ENCODE data around the gene TMPRSS3.
A peak's percentile ranks its signal among the peaks of the same experiment; 100 is the strongest.

The TMPRSS3 gene

GRCh38 chr21:42440187-42440792, 44.4 kb upstream of the TMPRSS3 start:
- no peak overlapping the region for H3K4me3 ChIP-seq (ENCODE audit: low read depth, low read length)
- TF ChIP-seq CTCF (IDR thresholded peaks at IDR 0.05; ENCODE audit: insufficient read depth, low read depth, low read length, missing control alignments): no peak
- DNase-seq (ENCODE audit: low read depth): peak; percentile 89

- no peak for TF ChIP-seq CTCF (IDR thresholded peaks at IDR 0.05; ENCODE audit: insufficient read depth, low read depth, low read length, missing control alignments)
- peak; percentile 70 for DNase-seq (ENCODE audit: low read depth)
- H3K4me3 ChIP-seq (ENCODE audit: low read depth, low read length): no peak overlapping the region
Measured at GRCh38 chr21:42439284-42440186, 43.7 kb upstream of the TMPRSS3 start.

GRCh38 chr21:42438316-42439205, 42.7 kb upstream of the TMPRSS3 start:
- no peak overlapping the region for H3K4me3 ChIP-seq (ENCODE audit: low read depth, low read length)
- no peak for TF ChIP-seq CTCF (IDR thresholded peaks at IDR 0.05; ENCODE audit: insufficient read depth, low read depth, low read length, missing control alignments)
- no peak for DNase-seq (ENCODE audit: low read depth)

- no peak overlapping the region for H3K4me3 ChIP-seq (ENCODE audit: low read depth, low read length)
- no peak for TF ChIP-seq CTCF (IDR thresholded peaks at IDR 0.05; ENCODE audit: insufficient read depth, low read depth, low read length, missing control alignments)
- DNase-seq (ENCODE audit: low read depth): no peak
Measured at GRCh38 chr21:42437786-42438185, 41.9 kb upstream of the TMPRSS3 start.

GRCh38 chr21:42436914-42437313, 41.1 kb upstream of the TMPRSS3 start:
- DNase-seq (ENCODE audit: low read depth): no peak
- H3K4me3 ChIP-seq (ENCODE audit: low read depth, low read length): no peak overlapping the region
- no peak for TF ChIP-seq CTCF (IDR thresholded peaks at IDR 0.05; ENCODE audit: insufficient read depth, low read depth, low read length, missing control alignments)

GRCh38 chr21:42435833-42436232, 40.0 kb upstream of the TMPRSS3 start:
- no peak overlapping the region for H3K4me3 ChIP-seq (ENCODE audit: low read depth, low read length)
- no peak for DNase-seq (ENCODE audit: low read depth)
- TF ChIP-seq CTCF (IDR thresholded peaks at IDR 0.05; ENCODE audit: insufficient read depth, low read depth, low read length, missing control alignments): no peak
